Measurements from ENCODE around the gene FNDC3A.

The FNDC3A gene

GRCh38 chr13:49165798-49166752 is 190.4 kb downstream of the FNDC3A start:
- Histone ChIP-seq H3K27me3 (ENCODE audit: insufficient read depth, low read length) (no peaks in the 10 kb centered on the region), H3K4me1 (ENCODE audit: insufficient read depth, low read length) (no peaks in the 10 kb centered on the region), H2AFZ (ENCODE audit: low read depth, low read length) (no peak overlapping the region), H3K36me3 (ENCODE audit: insufficient read depth, low read length) (peaks cover 36% of the 10 kb centered on the region), H3K9me3 (ENCODE audit: low read length) (peaks cover 29% of the 10 kb centered on the region), H3K4me3 (ENCODE audit: low read length) (no peak overlapping the region)

DNA sequence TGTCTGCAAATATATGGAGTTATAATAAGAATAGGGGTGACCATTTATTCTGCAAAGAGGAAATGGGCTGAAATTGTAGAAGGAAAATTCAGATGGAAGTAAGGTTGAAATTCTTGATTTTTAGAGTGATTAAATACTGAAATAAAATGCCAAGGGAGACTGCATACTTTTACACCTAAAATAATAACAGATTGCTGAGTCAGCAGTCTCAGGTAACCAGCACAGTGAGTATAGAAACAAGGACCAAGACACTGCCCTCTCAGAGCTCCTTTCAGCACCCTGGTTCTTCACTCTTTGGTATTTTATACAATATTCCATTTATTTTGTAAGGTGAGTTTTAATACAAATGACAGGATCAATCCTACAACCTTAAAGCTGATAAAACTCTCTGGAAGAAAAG is 195.6 kb downstream of the FNDC3A start:
- H3K36me3 ChIP-seq (ENCODE audit: insufficient read depth, low read length), result peaks cover 48% of the 10 kb centered on the region
- peaks cover 1% of the 10 kb centered on the region for H3K9me3 ChIP-seq (ENCODE audit: low read length)
- H3K4me3 ChIP-seq (ENCODE audit: low read length), result no peak overlapping the region
- H3K27me3 ChIP-seq (ENCODE audit: insufficient read depth, low read length), result no peaks in the 10 kb centered on the region
- H3K4me1 ChIP-seq (ENCODE audit: insufficient read depth, low read length), result no peaks in the 10 kb centered on the region
- no peak overlapping the region for H2AFZ ChIP-seq (ENCODE audit: low read depth, low read length)

DNA sequence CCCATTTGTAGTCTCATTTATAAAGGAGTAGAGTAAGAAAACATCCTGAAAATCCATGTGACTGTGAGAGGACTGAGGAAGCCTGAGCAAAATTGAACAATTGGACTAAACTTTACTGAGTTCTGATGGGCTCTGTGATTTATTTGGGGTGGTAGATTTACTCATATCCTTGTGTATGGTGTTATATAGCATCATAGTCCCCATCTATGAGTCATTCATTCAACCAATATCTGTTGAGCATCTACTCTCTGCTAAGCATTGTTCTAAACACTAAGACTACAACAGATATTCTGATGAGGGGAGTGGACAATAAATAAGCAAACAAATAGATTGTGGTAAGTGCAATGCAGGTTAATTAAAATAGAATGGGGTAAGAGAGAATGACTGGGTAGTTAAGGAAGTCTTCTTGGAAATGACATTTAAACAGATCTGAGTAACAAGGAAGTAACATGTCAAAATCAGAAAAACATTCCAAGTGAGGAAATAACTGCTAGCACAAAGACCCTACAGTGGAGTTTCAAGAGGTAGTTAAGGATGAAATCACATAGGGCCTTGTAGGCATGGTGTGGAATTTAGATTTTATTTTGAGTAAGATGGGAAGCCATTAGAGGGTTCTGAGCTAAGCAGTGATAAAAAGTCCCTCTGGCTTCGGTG is 208.1 kb downstream of the FNDC3A start:
- Histone ChIP-seq H3K4me3 (ENCODE audit: low read length) (no peak overlapping the region), H3K9me3 (ENCODE audit: low read length) (no peaks in the 10 kb centered on the region), H3K27me3 (ENCODE audit: insufficient read depth, low read length) (no peaks in the 10 kb centered on the region), H2AFZ (ENCODE audit: low read depth, low read length) (no peak overlapping the region), H3K4me1 (ENCODE audit: insufficient read depth, low read length) (no peaks in the 10 kb centered on the region), H3K36me3 (ENCODE audit: insufficient read depth, low read length) (peaks cover 71% of the 10 kb centered on the region)

DNA sequence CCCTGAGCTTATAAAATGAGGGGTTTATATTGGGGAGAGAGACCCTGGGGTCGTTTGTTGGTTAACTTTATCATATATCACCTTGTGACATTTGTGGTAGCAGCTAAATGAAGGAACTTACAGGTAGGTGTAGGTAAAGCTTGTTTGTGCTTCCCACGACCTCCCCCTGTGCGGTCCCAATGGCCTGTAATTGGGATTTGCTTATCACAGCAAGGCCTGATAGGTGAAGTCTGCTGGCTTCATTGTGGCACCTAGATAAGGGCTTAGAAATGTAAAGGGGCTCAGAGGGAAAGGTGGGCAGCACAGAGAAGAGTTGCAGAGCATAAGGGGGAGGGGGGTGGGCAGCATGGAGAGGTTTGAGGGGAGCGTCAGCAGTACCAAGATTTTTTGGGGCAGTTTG is 208.9 kb downstream of the FNDC3A start:
- Histone ChIP-seq H3K4me3 (ENCODE audit: low read length) (no peak overlapping the region), H3K36me3 (ENCODE audit: insufficient read depth, low read length) (peaks cover 70% of the 10 kb centered on the region), H3K4me1 (ENCODE audit: insufficient read depth, low read length) (no peaks in the 10 kb centered on the region), H2AFZ (ENCODE audit: low read depth, low read length) (no peak overlapping the region), H3K27me3 (ENCODE audit: insufficient read depth, low read length) (no peaks in the 10 kb centered on the region), H3K9me3 (ENCODE audit: low read length) (no peaks in the 10 kb centered on the region)

GRCh38 chr13:49185264-49185663 is 209.6 kb downstream of the FNDC3A start:
- H3K27me3 ChIP-seq (ENCODE audit: insufficient read depth, low read length), result no peaks in the 10 kb centered on the region
- H3K9me3 ChIP-seq (ENCODE audit: low read length), result no peaks in the 10 kb centered on the region
- H3K36me3 ChIP-seq (ENCODE audit: insufficient read depth, low read length), result peaks cover 65% of the 10 kb centered on the region
- H3K4me3 ChIP-seq (ENCODE audit: low read length), result no peak overlapping the region
- no peak overlapping the region for H2AFZ ChIP-seq (ENCODE audit: low read depth, low read length)
- H3K4me1 ChIP-seq (ENCODE audit: insufficient read depth, low read length), result no peaks in the 10 kb centered on the region

DNA sequence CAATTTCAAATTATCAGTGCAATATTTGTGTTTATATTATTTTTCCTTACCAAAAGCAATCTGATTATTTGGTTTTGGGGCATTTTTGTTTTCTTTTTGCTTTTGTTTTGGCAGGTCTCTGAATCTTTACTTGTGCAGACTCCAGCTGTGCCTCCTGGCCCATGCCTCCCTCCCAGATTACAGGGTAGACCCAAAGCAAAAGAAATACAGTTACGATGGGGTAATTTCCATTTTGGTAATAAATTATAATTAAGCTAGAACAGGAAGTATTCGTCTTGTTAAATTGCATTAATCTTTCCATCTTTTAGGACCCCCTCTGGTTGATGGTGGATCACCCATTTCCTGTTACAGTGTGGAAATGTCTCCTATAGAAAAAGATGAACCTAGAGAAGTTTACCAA is 215.2 kb downstream of the FNDC3A start:
- no peaks in the 10 kb centered on the region for H3K4me1 ChIP-seq (ENCODE audit: insufficient read depth, low read length)
- H3K9me3 ChIP-seq (ENCODE audit: low read length), result no peaks in the 10 kb centered on the region
- H3K4me3 ChIP-seq (ENCODE audit: low read length), result no peak overlapping the region
- H3K27me3 ChIP-seq (ENCODE audit: insufficient read depth, low read length), result no peaks in the 10 kb centered on the region
- H2AFZ ChIP-seq (ENCODE audit: low read depth, low read length), result no peak overlapping the region
- H3K36me3 ChIP-seq (ENCODE audit: insufficient read depth, low read length), result peaks cover 77% of the 10 kb centered on the region

- Histone ChIP-seq H3K27me3 (ENCODE audit: insufficient read depth, low read length) (no peaks in the 10 kb centered on the region), H2AFZ (ENCODE audit: low read depth, low read length) (no peak overlapping the region), H3K36me3 (ENCODE audit: insufficient read depth, low read length) (peaks cover 68% of the 10 kb centered on the region), H3K9me3 (ENCODE audit: low read length) (no peaks in the 10 kb centered on the region), H3K4me1 (ENCODE audit: insufficient read depth, low read length) (no peaks in the 10 kb centered on the region), H3K4me3 (ENCODE audit: low read length) (no peak overlapping the region)
Measured at GRCh38 chr13:49206641-49207040, 230.9 kb downstream of the FNDC3A start.

GRCh38 chr13:49208619-49209018 is 232.9 kb downstream of the FNDC3A start:
- Histone ChIP-seq H3K36me3 (ENCODE audit: insufficient read depth, low read length) (peaks cover 50% of the 10 kb centered on the region), H3K27me3 (ENCODE audit: insufficient read depth, low read length) (no peaks in the 10 kb centered on the region), H2AFZ (ENCODE audit: low read depth, low read length) (no peak overlapping the region), H3K4me1 (ENCODE audit: insufficient read depth, low read length) (no peaks in the 10 kb centered on the region), H3K9me3 (ENCODE audit: low read length) (no peaks in the 10 kb centered on the region), H3K4me3 (ENCODE audit: low read length) (no peak overlapping the region)

GRCh38 chr13:49210114-49210513 is 234.4 kb downstream of the FNDC3A start:
- Histone ChIP-seq H2AFZ (ENCODE audit: low read depth, low read length) (no peak overlapping the region), H3K36me3 (ENCODE audit: insufficient read depth, low read length) (peaks cover 36% of the 10 kb centered on the region), H3K4me3 (ENCODE audit: low read length) (no peak overlapping the region), H3K27me3 (ENCODE audit: insufficient read depth, low read length) (no peaks in the 10 kb centered on the region), H3K4me1 (ENCODE audit: insufficient read depth, low read length) (peaks cover 5% of the 10 kb centered on the region), H3K9me3 (ENCODE audit: low read length) (no peaks in the 10 kb centered on the region)

GRCh38 chr13:49210669-49211068 is 235.0 kb downstream of the FNDC3A start:
- no peaks in the 10 kb centered on the region for H3K27me3 ChIP-seq (ENCODE audit: insufficient read depth, low read length)
- H3K36me3 ChIP-seq (ENCODE audit: insufficient read depth, low read length), result peaks cover 33% of the 10 kb centered on the region
- H3K4me3 ChIP-seq (ENCODE audit: low read length), result no peak overlapping the region
- H3K4me1 ChIP-seq (ENCODE audit: insufficient read depth, low read length), result peaks cover 5% of the 10 kb centered on the region
- H2AFZ ChIP-seq (ENCODE audit: low read depth, low read length), result no peak overlapping the region
- H3K9me3 ChIP-seq (ENCODE audit: low read length), result no peaks in the 10 kb centered on the region

- H3K27me3 ChIP-seq (ENCODE audit: insufficient read depth, low read length), result peaks cover 19% of the 10 kb centered on the region
- no peak overlapping the region for H3K4me3 ChIP-seq (ENCODE audit: low read length)
- peaks cover 10% of the 10 kb centered on the region for H3K36me3 ChIP-seq (ENCODE audit: insufficient read depth, low read length)
- peaks cover 5% of the 10 kb centered on the region for H3K4me1 ChIP-seq (ENCODE audit: insufficient read depth, low read length)
- no peak overlapping the region for H2AFZ ChIP-seq (ENCODE audit: low read depth, low read length)
- peaks cover 3% of the 10 kb centered on the region for H3K9me3 ChIP-seq (ENCODE audit: low read length)
Measured at GRCh38 chr13:49213539-49213938, 237.8 kb downstream of the FNDC3A start.

GRCh38 chr13:49213997-49214916 is 238.5 kb downstream of the FNDC3A start:
- Histone ChIP-seq H3K9me3 (ENCODE audit: low read length) (peaks cover 4% of the 10 kb centered on the region), H2AFZ (ENCODE audit: low read depth, low read length) (no peak overlapping the region), H3K27me3 (ENCODE audit: insufficient read depth, low read length) (peaks cover 25% of the 10 kb centered on the region)

More at GRCh38 chr13:49213997-49214916, 238.5 kb downstream of the FNDC3A start:
- peaks cover 6% of the 10 kb centered on the region for H3K36me3 ChIP-seq (ENCODE audit: insufficient read depth, low read length)
- H3K4me3 ChIP-seq (ENCODE audit: low read length), result no peak overlapping the region
- H3K4me1 ChIP-seq (ENCODE audit: insufficient read depth, low read length), result peaks cover 5% of the 10 kb centered on the region
